Stimulated activated CD4-positive, alpha-beta T cell treated with anti-CD3 and anti-CD28 coated beads, TNF-alpha, amount 100 ng/mL, for 1 hour (primary cell): ENCODE measurements around the gene DRGX.

Experiments
- DNase-seq, 3 donors: peaks; one replicate each; pipeline ENCODE4 v3.0.0-alpha.2; 2020; ENCODE audit warnings: low read depth in 3 of 3, low spot score in 1 of 3

The DRGX gene

GRCh38 chr10:49395741-49396665 lies at the start of gene DRGX:
TSS of gene DRGX (minus strand) at chr10:49396089. CDS start at chr10:49395440, 649 bp downstream.
- DNase-seq: no peak

- DNase-seq: no peak
Observed at GRCh38 chr10:49444349-49444748, 48.5 kb upstream of the DRGX start.

- DNase-seq: no peak
Observed at GRCh38 chr10:49442863-49443262, 47.0 kb upstream of the DRGX start.

- DNase-seq: no peak
Observed at GRCh38 chr10:49441488-49442476, 45.9 kb upstream of the DRGX start.

- no peak for DNase-seq
Observed at GRCh38 chr10:49435225-49435624, 39.3 kb upstream of the DRGX start.

GRCh38 chr10:49433069-49433468 lies 37.2 kb upstream of the DRGX start:
- DNase-seq: no peak

- DNase-seq: no peak
Observed at GRCh38 chr10:49431426-49431825, 35.5 kb upstream of the DRGX start.

- no peak for DNase-seq
Observed at GRCh38 chr10:49429458-49429857, 33.6 kb upstream of the DRGX start.

GRCh38 chr10:49426490-49427360 lies 30.8 kb upstream of the DRGX start:
- no peak for DNase-seq

GRCh38 chr10:49419005-49419404 lies 23.1 kb upstream of the DRGX start:
- DNase-seq: no peak

GRCh38 chr10:49418328-49418727 lies 22.4 kb upstream of the DRGX start:
- DNase-seq: no peak

GRCh38 chr10:49418053-49418326 lies 22.1 kb upstream of the DRGX start:
- DNase-seq: no peak

GRCh38 chr10:49417311-49418052 lies 21.6 kb upstream of the DRGX start:
- DNase-seq: no peak

- no peak for DNase-seq
Observed at GRCh38 chr10:49415846-49416245, 20.0 kb upstream of the DRGX start.

GRCh38 chr10:49415109-49415508 lies 19.2 kb upstream of the DRGX start:
- DNase-seq: no peak

GRCh38 chr10:49414496-49414895 lies 18.6 kb upstream of the DRGX start:
- DNase-seq: no peak

- DNase-seq: no peak
Observed at GRCh38 chr10:49412571-49412970, 16.7 kb upstream of the DRGX start.

GRCh38 chr10:49410365-49411074 lies 14.6 kb upstream of the DRGX start:
- no peak for DNase-seq

GRCh38 chr10:49409755-49410154 lies 13.9 kb upstream of the DRGX start:
- no peak for DNase-seq
